ENCODE data around the gene DNHD1. TPM values are rescaled to one million over a fixed set of nuclear protein-coding genes. Genes with fewer than 3 reads are reported as not detected.

DNHD1 gene
- total RNA-seq, 1 donor from 2014 or later, result 9.9 TPM

DNA sequence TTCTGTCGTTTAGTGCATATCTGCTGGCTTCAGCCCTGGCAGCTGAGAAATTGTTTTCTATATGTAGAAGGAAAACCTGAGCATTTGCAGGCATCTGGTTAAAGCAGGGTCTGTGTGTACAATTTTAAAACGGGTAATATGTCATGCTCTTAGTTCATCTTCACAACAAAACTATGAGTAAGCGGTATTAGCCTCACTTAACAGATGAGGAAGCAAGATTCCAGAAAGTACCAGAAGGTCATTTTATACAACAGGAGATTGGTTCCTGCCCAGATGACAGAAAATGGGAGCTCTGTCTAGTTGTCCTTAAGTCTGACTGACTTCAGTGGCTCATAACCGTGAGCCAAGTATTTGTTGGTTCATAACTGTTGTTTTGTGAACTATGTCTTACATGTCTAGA is 14.6 kb upstream of the DNHD1 start:
- Mint-ChIP-seq H3K27me3 (no peaks in the 10 kb centered on the region), H3K9me3 (no peaks in the 10 kb centered on the region), H3K4me3 (peak overlapping the region; percentile 98), H3K36me3 (peaks cover 25% of the 10 kb centered on the region), H3K27ac (peak overlapping the region; percentile 99), H3K4me1 (ENCODE audit: unreplicated experiment) (peaks cover 23% of the 10 kb centered on the region)
- TF ChIP-seq, protein P1, sequence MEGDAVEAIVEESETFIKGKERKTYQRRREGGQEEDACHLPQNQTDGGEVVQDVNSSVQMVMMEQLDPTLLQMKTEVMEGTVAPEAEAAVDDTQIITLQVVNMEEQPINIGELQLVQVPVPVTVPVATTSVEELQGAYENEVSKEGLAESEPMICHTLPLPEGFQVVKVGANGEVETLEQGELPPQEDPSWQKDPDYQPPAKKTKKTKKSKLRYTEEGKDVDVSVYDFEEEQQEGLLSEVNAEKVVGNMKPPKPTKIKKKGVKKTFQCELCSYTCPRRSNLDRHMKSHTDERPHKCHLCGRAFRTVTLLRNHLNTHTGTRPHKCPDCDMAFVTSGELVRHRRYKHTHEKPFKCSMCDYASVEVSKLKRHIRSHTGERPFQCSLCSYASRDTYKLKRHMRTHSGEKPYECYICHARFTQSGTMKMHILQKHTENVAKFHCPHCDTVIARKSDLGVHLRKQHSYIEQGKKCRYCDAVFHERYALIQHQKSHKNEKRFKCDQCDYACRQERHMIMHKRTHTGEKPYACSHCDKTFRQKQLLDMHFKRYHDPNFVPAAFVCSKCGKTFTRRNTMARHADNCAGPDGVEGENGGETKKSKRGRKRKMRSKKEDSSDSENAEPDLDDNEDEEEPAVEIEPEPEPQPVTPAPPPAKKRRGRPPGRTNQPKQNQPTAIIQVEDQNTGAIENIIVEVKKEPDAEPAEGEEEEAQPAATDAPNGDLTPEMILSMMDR (conservative IDR thresholded peaks at IDR 0.05), result no peak
- DNase-seq (ENCODE audit: extremely low spot score, unreplicated experiment), result no peak

DNA sequence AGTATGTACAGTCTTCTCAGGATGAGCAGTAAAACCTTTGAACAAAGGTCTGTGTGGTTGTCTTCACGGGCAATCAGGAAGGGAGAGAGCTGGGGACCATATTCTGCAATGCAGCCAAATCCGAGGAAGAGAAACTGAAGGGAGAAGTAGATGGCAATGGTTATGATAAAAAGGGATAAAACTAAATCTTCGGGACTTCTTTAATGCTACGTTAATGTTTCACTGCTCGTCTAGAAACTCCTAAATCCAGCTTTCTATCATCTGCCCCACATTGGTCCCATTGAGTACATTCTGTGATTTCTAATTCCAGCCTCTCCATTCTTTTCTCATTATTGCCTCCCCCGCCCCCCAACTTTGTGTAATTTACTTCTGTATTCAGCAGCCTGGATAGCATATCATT is 14.1 kb upstream of the DNHD1 start:
- DNase-seq (ENCODE audit: extremely low spot score, unreplicated experiment), result no peak
- Mint-ChIP-seq H3K9me3 (no peaks in the 10 kb centered on the region), H3K27me3 (no peaks in the 10 kb centered on the region), H3K4me3 (peak overlapping the region; percentile 98), H3K36me3 (peaks cover 21% of the 10 kb centered on the region), H3K27ac (peak overlapping the region; percentile 99), H3K4me1 (ENCODE audit: unreplicated experiment) (peaks cover 23% of the 10 kb centered on the region)
- TF ChIP-seq, protein P1 (conservative IDR thresholded peaks at IDR 0.05), result no peak

DNA sequence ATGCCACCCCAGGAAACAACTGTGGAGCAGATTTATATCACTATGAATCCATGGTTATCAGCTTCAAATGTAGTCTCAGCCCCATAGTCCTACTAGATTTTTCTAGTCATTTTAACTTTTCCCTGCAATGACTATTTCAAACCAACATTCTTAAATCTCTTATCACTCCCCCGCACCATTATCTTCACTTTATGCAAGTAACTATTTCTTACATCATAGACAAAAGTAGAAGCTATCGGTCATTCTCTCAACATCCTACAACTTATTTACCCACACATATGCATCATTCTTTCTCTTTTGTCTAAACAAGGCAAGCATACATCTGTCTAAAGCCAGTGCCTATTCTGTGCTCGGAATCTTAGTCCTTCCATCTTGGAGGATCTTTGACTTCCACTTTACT is 11.4 kb upstream of the DNHD1 start:
- Mint-ChIP-seq H3K27me3 (no peaks in the 10 kb centered on the region), H3K27ac (no peak overlapping the region), H3K9me3 (no peaks in the 10 kb centered on the region), H3K4me3 (no peak overlapping the region), H3K4me1 (ENCODE audit: unreplicated experiment) (peaks cover 13% of the 10 kb centered on the region), H3K36me3 (peaks cover 19% of the 10 kb centered on the region)
- TF ChIP-seq, protein P1 (conservative IDR thresholded peaks at IDR 0.05), result no peak
- no peak for DNase-seq (ENCODE audit: extremely low spot score, unreplicated experiment)

DNA sequence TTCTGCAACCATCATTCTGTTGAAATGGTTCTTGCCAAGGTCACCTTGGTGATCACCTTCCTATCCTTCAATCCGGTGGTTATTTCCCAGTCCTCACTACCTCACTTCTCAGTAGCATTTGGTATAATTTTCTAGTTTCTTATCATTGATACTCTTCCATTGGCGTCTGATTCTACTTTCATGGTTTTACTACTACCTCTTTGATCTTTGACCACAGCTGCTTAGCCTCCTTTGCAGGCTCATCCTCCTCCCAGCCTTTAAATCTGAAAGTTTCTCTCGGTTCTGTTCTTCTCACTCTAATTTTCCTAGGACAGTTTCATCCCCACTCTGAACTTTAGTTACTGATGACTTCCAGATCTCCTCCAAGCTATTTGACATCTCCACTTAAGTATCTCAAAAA is 10.8 kb upstream of the DNHD1 start:
- H3K27me3 Mint-ChIP-seq, result no peaks in the 10 kb centered on the region
- H3K4me1 Mint-ChIP-seq (ENCODE audit: unreplicated experiment), result peaks cover 13% of the 10 kb centered on the region
- DNase-seq (ENCODE audit: extremely low spot score, unreplicated experiment), result no peak
- H3K9me3 Mint-ChIP-seq, result no peaks in the 10 kb centered on the region
- TF ChIP-seq, protein P1 (conservative IDR thresholded peaks at IDR 0.05), result no peak
- H3K27ac Mint-ChIP-seq, result no peak overlapping the region
- H3K36me3 Mint-ChIP-seq, result peaks cover 16% of the 10 kb centered on the region
- H3K4me3 Mint-ChIP-seq, result no peak overlapping the region

DNA sequence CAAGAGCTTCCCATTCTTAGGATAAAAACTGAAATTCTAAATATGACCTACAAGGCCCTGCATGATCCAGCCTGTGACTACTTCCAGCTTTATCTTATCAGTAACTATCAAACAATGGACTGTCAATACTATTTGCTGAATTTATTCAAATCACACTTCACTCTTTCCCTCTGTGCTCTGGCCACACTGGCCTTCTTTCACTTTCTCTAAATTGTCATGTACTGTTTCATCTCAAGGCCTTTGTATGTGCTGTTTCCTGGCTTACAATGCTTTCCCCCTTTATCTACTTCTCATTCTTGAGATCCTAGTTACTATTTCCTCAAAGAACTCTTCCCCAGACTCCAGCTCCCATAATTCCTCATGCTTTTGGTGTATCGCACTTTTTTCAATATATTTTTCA is 10.1 kb upstream of the DNHD1 start:
- DNase-seq (ENCODE audit: extremely low spot score, unreplicated experiment), result no peak
- Mint-ChIP-seq H3K4me1 (ENCODE audit: unreplicated experiment) (peaks cover 13% of the 10 kb centered on the region), H3K4me3 (no peak overlapping the region), H3K9me3 (no peaks in the 10 kb centered on the region), H3K36me3 (peaks cover 14% of the 10 kb centered on the region), H3K27ac (no peak overlapping the region), H3K27me3 (no peaks in the 10 kb centered on the region)
- TF ChIP-seq, protein P1 (conservative IDR thresholded peaks at IDR 0.05), result no peak

DNA sequence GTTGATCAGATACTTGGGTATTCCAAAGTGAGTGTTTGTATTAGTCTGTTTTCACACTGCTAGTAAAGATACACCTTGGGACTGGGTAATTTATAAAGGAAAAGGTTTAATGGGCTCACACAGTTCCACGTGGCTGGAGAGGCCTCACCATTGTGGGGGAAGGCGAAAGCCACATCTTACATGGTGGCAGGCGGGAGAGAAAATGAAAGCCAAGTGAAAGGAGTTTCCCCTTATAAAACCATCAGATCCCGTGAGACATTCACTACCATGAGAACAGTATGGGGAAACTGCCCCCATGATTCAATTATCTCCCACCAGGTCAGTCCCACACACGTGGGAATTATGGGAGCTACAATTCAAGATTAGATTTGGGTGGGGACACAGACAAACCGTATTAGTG is 8.7 kb upstream of the DNHD1 start:
- no peaks in the 10 kb centered on the region for H3K9me3 Mint-ChIP-seq
- peaks cover 3% of the 10 kb centered on the region for H3K36me3 Mint-ChIP-seq
- peaks cover 3% of the 10 kb centered on the region for H3K4me1 Mint-ChIP-seq (ENCODE audit: unreplicated experiment)
- TF ChIP-seq, protein P1 (conservative IDR thresholded peaks at IDR 0.05), result no peak
- no peak for DNase-seq (ENCODE audit: extremely low spot score, unreplicated experiment)
- no peak overlapping the region for H3K4me3 Mint-ChIP-seq
- H3K27me3 Mint-ChIP-seq, result no peaks in the 10 kb centered on the region
- H3K27ac Mint-ChIP-seq, result no peak overlapping the region
